Activated gamma-delta T cell treated with Interleukin-2 at 50 U/mL for 16 hours (primary cell): ENCODE results near the gene RBBP8NL.

ENCODE experiments used
- DNase-seq: peaks from one replicate; pipeline ENCODE4 v3.0.0-alpha.2; 2020

The RBBP8NL gene

DNA sequence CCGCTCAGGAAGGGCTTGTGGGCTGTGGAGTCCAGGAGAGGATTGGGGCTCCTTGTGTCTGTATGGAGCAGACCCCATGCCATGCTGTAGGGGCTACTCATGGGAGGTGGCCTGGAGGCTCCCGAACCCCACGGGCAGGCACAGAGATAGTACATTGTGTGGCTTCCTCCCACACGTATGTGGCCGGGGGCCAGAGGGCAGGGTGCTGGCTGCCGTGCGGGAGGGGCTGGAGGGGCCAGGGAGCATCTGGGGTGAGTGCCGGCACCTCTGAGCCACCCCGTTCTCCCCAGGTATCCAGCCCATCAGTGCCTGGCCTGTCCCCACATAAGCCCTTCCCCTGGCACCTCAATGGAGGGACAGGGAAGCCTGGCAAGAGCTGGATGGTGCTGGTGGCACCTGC lies 7.6 kb downstream of the RBBP8NL start:
- DNase-seq: no peak

DNA sequence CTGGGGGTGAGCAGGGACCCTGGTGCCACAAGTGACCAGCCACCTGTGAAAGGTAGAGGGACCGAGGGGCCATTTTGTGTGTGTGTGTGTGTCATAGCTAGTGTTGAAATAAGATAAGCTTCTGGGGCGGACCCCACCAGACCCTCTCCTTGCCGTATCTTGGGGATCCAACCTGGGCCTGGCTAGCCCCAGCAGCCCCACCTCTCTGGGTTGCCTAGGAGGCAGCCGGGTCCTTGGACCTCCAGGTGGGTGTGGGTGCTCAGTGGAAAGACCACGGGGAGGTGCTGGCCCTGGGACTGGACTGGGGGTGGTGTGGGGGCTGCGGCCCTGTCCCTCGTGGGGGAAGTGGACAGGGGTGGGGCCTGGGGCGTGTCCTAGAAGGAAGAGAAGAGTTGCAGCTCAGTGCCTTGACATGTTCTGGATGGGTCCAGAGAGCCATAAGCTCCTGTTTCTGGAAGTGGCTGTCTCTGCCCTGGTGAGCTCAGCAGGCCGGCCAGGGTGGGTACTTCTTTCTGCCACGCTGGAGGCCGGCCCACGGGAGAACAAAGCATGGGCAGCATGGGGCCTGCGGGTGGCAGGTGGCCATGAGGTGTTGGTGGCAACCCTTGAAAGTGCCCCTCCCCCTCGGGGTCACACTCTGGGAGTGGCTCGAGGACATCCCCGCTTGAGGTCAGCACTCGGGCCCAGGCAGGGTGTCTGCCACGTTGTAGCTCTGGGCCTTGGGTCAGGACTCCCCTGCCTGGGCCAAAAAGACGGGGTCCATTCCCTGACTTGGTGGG lies 8.4 kb downstream of the RBBP8NL start:
- no peak for DNase-seq

DNA sequence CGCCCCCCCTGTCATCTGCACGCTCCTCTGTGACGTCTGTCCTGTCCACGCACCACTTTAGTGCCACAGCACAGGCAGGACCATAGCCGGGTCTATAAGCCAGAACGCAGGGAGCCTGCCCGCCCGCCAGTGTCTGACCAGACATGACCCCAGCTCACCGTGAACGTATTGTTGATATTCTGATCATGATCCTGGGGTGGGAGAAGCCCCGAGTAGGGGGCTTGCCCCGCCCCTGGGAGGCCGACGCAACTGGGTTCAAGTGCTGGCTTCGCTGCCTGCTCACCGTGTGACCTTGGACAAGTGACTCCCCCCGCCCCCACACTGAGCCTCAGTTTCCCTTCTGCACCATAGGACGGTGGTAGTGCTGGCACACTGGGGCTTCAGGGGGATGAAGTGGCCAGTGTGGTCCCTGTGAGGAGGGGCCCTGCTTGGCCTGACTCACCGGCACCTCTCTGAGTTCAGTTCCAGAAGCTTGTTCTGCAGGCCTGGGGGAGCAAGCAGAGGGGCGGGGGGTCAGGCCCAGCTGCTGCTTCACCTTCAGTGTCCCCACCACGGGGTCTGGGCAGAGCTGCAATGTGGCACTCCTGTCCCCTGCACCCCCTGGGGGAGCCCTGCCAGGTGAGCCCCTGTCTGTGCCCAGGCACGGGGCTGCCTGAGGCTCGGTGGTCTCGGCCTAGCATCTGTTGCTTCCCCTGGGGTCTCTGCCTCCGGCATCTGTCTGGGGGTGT lies 9.2 kb downstream of the RBBP8NL start:
- no peak for DNase-seq

DNA sequence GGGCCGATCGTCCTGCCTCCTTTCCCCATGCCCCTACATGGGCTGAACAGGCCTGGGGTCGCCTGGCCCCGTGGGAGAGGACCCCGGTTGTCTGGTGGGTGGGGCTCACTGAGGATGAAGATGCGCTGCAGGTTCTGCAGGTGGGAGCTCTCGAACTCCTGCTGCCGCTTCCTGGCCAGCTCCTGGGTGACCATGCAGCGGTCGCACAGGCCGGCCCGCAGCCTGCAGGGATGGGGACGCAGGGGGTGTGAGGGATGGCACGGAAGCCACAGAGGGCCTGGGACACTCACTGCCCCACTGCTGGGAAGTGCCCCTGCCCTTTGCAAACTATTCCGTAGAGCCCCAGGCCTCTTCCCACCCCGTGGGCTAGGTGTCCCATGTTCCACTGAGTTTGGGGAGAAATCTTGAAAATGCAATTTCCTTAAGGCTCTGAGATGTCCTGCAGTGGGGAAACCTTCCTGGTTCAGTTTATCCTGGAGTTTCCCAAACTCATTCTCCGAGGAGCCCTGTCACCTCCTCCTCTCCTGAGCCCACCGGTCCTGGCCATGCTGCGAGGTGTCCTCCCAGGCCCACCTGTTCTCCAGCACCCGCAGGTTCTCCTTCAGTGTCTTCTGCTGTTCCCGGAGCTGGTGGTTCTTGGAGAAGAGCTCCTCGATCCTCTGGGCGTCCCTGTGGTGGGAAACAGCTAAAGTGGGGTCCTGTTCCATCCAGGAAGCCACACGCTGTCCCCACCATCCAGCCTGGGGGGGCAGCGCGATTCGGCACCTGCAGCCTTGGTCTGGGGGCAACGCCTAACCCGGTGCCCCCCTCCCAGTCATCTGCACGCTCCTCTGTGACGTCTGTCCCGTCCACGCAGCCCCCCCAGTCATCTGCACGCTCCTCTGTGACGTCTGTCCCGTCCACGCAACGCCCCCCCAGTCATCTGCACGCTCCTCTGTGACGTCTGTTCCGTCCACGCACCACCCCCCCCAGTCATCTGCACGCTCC lies 10.4 kb downstream of the RBBP8NL start:
- no peak for DNase-seq

DNA sequence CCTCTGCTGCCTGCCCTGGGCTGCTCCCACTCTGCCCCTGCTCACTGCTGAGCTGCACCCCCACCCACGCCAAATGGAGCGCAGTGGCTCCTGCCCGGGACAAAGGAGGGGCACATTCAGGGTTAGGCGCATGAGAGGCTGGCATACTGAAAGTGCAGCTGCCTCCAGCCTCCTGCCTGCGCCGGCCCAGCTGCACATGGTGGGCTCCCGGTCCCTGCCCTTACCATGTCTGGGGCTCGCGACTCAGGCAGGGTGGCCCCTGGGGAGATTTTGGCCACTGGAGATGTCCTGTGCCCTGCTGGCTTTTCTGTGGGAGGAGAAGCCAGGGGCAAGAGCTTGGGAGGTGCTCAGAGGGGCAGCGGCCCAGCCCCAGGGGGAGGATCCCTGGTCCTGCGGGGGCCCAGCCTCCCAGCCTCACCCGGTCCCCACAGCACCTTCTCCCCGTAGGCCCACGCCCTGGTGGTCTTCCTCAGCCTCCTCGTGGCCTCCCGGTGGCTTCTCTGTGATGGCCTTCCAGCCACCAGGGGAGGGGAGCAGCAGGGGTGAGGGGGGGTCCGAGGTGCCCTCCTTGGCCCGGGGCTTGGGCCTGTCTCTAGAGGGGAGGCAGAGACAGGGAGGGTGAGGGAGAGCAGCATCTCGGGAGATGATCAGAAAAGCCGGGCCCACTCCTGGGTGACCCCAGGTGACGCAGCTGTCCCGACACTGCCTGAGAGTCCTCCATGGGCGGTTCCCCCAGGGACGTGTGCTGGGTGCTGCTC lies 11.8 kb downstream of the RBBP8NL start:
- no peak for DNase-seq

DNA sequence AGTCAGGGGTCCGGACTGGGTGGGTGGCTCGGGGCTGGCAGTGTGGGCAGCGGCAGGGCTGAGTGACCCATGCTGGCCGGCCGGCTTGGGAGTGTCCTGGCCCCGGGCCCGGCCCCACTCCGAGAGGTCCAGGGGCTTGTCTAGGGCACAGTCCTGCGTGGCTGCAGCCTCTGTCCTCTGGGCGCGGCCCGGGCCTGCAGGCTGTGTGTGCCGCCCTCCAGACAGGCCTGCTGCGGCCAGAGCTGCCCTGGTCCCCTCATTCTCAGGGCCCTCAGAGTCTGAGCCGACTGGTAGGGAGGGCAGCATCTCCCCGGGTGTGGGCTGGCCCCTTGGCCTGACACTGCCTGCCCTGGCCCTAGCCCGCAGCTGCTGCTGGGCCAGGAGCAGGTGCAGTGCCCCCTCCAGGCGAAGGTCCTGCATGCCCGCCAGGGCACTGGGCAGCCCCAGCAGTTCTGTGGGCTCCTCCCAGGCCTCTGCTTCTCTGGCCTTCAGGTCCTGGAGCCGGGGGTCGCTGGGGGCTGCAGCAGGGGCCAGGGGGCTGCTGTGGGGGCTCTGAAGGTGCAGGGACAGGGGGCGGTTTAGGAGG lies 13.3 kb downstream of the RBBP8NL start:
- no peak for DNase-seq

DNA sequence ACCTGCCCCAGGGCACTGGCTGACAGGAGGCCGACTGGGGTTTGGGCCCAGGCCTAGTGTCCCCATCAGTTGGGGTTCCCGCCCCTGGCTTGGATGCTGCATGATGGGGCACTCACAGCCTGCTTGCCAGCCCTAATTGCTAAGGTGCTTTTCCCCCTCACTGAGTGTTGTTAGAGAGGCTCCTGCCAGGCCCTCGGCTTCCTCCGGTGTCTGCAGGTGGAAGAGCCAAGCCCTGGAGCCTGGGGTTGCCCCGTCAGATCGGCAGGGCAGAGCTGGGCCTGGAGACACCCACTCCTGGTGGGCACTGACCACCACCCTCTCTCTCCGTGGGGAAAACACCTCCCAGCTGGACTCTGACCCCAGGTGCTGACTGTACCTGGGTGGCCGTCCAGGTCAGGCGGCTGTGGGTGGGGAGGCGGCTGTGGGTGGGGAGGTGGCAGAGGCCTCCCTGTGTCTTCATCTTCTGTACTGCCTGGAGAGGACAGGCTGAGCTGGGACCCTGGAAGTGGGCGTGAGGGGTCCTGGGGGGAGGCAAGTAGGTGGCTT lies 14.2 kb downstream of the RBBP8NL start:
- DNase-seq: no peak

DNA sequence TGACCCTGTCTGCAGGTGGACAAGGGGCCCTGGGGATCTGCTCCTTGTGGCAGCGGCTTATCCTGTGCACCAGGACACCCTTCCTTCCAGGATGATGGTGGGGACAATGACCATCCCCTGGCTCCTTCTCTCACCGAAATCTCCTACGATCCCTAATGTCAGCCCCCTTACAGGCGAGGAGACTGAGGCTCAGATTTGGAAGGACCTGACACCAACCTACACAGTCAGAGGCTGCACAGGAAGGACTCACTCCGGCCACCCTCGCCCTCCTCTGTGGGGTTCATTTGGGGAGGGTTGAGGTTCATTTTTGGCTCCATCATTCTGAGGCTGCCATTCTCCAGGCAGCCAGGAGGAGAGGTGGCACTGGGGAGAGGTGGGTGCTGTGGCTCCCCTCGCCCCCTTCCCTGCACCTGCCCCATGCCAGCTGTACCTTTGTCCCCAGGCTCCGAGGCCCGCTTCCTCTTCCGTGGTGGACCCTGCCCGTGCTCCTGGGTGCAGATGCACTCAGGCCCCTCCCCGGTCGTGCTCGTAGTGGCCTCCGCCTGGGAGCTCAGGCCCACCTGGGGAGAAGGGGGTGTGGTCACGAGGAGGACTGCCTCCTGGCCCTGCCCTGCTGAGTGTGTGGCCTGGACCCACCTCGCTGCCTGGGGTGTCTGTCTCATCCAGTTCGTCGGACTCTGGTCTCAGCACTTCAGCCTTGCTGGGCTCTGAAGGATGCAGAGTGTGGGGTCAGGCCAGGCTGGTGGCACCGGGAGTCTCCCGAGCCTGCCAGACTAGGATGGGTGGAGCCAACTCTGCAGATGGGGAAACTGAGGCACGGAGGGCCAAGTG lies 14.9 kb downstream of the RBBP8NL start:
- DNase-seq: no peak

DNA sequence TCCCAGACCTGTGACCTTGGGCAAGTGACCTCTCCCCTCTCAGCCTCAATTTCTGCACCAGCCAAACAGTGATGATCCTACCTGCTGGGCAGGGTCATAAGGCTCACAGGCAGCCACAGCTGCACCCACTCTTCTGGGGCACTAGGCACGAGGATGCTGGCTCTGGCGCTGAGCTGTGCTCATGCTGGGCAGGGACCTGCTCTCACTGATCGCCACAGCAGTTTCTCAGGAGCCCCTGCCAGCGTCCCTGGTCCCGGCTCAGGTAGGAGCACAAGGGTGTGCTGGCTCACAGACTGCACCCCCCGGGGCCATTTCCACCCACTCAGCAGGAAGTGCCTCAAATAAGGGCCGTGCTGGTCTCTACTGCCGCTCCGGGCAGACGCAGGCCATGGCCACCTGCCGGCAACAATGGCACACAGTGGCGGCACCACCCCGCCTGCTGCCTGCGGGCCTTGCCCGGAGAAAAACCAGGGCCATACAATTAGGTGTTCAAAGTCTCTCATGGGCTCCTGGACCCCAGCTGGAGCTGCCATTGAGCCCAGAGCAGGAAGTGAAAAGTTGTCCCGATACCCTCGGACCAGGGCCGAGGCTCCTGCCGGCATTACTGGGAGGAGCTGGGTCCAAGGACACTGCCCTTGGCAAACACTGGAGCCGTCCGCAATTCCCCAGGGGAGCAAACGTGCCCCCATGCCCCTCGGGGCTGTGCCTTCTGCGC lies 15.7 kb downstream of the RBBP8NL start:
- DNase-seq: no peak

DNA sequence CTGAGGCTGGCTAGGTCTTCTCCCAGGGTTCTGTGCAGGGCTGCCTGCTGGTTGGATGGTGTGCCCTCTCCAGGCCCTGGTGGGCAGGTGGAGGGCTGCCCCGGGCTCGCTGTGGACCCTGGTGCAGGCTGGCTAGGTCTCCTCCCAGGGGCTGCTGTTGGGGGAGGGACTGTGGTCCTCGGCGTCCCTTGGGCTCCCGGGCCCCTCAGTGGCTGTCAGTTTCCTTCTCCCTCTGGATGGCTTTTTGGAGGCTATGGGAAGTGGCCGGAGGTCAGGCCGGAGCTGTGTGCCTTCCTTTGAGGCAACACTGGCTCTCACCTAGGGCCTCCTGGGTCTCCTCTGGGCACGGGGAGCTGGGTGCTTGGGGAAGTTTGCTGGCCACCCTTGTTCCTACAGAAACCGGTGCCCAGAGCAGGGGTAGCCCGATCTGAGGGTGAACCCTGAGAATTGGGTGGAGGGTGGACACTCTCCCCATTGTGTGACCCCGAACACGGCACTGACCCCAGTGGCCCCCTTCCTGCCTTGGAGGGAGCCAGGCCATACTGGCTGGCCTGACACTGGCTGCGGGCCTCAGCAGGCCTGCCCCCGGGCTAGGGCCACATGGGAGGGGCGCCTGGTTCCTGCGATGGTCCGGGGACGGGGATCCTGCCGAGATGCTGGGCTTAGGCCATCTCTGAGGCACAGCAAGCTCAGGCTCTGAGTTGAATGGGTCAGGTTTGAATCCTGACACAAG lies 16.4 kb downstream of the RBBP8NL start:
- no peak for DNase-seq

DNA sequence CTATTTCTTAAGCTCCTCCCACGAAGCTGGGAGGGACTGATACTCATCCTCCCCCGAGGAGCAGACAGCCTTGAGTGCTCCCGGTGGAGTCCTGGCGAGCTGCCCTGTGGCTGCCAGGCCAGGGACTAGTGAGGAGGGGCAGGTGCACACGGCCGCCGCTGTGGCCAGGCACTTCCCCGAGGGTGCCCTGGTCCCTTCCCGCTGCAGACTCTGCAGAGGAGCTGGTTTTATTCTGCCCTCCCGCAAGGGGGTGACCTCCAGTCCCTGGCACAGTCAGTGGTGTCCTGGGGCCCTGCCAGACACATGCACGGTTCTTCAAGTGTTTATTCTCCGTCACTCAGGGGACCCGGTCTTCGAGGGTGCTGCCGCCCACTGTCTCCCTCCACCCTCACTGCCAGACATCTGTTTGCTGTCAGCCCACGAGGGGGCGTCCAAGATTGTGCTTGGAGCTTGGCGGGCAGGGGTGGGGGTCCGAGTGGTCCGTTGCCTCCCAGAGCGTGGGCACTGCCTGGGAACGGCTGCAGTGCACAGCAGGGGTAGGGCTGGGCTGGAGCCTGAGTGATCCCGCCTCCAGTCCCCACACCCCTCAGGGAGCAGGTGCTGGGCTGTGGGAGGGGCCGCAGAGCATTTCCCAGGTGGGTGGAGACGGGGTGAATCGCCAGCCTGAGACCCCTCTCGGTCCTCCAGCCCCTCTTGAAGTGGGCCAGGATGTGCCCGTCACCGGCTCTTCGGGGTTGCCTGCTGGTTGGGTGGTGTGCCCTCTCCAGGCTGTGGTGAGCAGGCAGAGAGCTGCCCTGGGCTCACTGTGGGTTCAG lies 17.2 kb downstream of the RBBP8NL start:
- DNase-seq: peak; percentile 22

DNA sequence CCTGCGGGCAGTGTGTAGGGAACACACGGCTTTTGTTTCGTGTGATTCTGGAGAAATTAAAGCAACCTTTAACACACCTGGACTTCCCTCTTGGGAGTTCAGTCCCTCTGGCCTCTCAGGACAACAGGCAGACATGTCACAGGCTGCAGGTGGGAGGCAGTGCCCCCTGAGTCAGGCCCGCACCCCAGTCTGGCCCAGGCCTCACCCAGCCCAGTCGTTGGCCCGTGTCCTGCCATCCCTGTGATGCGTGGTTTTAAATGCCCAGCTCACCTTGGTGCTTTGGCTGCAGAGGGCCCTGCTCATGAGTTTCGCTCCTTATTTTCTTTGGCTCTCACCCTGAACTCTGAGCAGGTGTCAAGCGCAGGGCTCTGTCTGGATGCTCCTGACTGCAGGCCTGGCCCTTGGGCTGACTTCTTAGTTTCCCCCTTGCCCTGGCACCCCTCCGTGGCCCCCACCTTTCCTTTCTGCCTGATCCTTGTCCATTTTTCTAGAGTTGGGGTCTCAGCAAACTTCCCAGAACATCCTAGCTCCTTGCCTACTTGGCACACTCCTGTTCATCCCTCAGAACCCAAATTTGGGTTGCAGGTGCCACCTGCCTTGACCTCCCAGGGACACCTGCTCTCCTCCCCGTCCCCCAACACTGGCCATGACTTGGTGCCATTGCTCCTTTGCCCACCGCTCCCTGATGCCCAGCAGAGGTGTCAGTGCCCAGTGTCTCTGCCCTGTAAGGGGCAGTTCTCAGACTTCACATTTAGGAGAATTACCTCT lies 18.1 kb downstream of the RBBP8NL start:
- DNase-seq: no peak

DNA sequence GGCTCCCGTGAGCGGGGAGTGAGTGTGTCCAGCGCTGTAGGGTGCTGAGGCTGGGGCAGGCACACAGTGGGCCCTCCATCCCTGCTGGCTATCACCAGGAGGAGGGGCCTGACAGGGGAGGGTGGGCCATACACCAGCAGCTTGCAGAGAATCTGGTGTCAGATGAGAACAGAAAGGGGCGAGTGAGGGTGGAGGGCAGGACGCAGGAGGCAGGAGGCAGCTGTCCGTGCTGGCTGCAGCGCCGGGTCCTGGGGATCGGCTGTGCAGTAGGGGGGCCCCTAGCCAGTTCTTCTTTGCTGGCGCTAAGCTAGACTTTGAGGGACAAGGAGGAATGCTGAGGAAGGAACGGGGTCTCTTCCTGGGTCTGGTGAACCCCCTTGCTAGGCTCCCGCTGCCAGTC lies 18.7 kb downstream of the RBBP8NL start:
- no peak for DNase-seq

DNA sequence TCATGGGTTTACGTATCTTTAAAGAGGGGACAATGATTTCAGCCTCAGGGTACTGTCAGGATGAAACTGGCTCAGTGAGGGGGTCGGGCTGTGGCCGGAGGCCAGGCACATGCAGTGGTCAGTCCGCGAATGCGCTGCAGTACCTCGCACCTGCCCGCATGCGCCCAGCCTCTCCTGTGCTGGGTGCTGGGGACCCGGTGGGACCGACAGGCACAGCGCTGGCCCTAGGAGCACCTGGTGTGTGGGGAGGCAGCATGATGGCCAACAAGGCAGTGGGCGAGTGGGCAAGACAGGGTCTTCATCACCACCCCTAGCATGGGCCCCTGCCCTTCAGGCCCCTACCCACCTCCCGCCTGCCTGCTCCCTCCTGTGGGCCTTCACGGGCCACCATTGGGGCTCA lies 19.3 kb downstream of the RBBP8NL start:
- no peak for DNase-seq

DNA sequence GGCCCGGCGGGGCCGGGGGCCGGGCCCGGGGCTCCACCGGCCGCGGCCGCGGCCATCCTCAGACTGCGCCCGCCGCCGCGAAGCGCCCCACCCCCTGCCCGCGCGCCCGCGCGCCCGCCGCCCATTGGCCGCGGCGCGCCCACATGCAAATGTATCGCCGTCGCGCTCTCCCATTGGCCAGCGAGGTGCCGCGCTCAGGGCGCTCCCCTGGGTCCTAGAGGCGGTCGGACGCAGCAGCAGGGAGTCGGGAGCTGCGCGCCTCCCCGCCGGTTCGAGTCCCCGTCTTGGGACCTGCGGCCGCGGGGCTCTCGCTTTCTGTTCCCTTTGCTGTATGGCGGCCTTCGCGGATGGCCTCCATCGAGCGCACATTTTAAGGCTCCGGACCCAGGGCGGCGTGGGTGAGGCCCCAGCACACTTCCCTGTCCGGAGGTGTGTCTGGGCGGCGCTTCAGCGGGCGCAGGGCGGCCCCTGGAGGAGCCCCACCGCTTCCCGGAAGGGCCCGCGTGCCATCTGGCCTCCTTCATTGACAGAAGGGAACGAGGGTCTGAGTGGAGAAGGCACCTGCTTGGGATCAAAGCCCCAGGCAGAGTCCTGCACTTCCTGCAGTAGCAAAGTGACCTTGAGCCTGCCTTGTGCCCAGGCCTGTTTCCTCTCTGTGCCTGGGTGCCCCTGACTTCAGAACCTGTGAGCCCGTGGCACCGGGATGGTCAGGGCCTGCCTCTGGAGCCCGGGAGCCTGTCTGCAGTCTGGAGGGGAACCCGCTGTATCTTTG lies 19.9 kb downstream of the RBBP8NL start, which contains the start of gene CABLES2:
Gene CABLES2, minus strand, starts transcription at position 65 of the 772 bp plus-strand sequence. Its CDS starts 9 bp downstream, at position 56.
- peak; percentile 86 for DNase-seq

DNA sequence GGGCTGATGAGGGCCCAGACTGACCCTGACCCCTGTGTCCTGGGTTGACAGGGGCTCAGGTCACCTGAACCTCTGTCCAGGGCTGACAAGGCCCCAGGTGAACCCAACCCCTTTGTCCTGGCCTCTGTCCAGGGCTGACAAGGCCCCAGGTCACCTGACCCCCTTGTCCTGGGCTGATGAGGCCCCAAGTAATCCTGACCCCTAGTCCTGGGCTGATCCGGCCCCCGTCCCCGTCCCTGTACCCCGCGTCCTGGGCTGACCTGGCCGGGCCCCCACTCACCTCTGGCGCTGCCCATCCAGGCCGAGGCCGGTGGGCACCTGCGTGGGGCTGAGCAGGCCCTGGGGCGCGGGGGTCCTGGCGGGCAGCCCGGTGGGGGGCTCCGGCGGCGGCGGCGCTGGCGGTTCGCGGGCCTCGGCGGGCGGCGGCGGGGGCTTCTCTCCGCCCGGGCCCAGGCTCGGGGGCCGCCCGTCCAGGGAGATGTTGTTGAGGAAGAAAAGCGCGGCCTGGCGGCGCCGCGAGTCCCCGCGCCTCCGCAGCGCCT lies 20.6 kb downstream of the RBBP8NL start:
- no peak for DNase-seq
